T-helper 2 cell treated with Interferon-gamma antibody and Interleukin-4, amounts not matched to agents 5 μg/mL and 100 μg/mL, for 36 hours (primary cell): ENCODE data around the gene FLNC.
A peak's percentile ranks its signal among the peaks of the same experiment; 100 is the strongest.

Experiments used
- DNase-seq: peaks from one replicate; pipeline ENCODE4 v3.0.0; 2021; ENCODE audit warnings: low spot score
- H3K27ac Mint-ChIP-seq: one replicate; pipeline ENCODE4 v1.8.0; 2021; ENCODE audit warnings: mild to moderate bottlenecking, mixed read lengths
- H3K27me3 Mint-ChIP-seq: one replicate; pipeline ENCODE4 v1.8.0; 2021; ENCODE audit warnings: low read depth, mixed read lengths
- H3K36me3 Mint-ChIP-seq: one replicate; pipeline ENCODE4 v1.8.0; 2021; ENCODE audit warnings: low read depth, mixed read lengths
- H3K4me1 Mint-ChIP-seq: one replicate; pipeline ENCODE4 v1.8.0; 2021; ENCODE audit warnings: low read depth, mixed read lengths
- H3K4me3 Mint-ChIP-seq: one replicate; pipeline ENCODE4 v1.8.0; 2022; ENCODE audit warnings: mild to moderate bottlenecking, moderate library complexity, mixed read lengths
- H3K9me3 Mint-ChIP-seq: one replicate; pipeline ENCODE4 v1.8.0; 2021; ENCODE audit warnings: mixed read lengths

Gene FLNC

DNA sequence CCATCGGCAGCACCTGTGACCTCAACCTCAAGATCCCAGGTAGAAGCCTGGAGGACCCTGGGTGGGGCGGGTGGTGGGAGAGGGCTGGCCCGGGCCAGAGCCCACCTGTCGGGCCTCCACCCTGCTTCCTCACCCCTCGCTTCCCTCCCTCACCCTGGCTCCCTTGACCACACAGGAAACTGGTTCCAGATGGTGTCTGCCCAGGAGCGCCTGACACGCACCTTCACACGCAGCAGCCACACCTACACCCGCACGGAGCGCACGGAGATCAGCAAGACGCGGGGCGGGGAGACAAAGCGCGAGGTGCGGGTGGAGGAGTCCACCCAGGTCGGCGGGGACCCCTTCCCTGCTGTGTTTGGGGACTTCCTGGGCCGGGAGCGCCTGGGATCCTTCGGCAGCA is 23.6 kb downstream of the FLNC start:
- Mint-ChIP-seq H3K36me3 (no peaks in the 10 kb centered on the region), H3K27ac (no peak overlapping the region), H3K27me3 (no peaks in the 10 kb centered on the region), H3K4me3 (no peak overlapping the region), H3K4me1 (no peaks in the 10 kb centered on the region), H3K9me3 (no peaks in the 10 kb centered on the region)
- no peak for DNase-seq

DNA sequence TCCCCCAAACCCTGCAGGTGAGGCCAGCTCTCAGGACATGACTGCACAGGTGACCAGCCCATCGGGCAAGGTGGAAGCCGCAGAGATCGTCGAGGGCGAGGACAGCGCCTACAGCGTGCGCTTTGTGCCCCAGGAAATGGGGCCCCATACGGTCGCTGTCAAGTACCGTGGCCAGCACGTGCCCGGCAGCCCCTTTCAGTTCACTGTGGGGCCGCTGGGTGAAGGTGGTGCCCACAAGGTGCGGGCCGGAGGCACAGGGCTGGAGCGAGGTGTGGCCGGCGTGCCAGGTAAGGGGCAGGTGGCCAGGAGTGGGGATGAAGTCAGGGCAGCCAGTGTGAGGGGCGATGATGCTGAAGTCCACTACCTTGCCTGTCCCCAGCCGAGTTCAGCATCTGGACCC is 24.2 kb downstream of the FLNC start:
- no peaks in the 10 kb centered on the region for H3K27me3 Mint-ChIP-seq
- DNase-seq, result no peak
- H3K27ac Mint-ChIP-seq, result no peak overlapping the region

GRCh38 chr7:128855559-128855958 is 25.4 kb downstream of the FLNC start:
- peaks cover 4% of the 10 kb centered on the region for H3K4me1 Mint-ChIP-seq
- DNase-seq, result no peak
- H3K27ac Mint-ChIP-seq, result no peak overlapping the region
- H3K36me3 Mint-ChIP-seq, result no peaks in the 10 kb centered on the region
- no peaks in the 10 kb centered on the region for H3K27me3 Mint-ChIP-seq
- no peak overlapping the region for H3K4me3 Mint-ChIP-seq
- H3K9me3 Mint-ChIP-seq, result no peaks in the 10 kb centered on the region

More for the DNA sequence above, 24.2 kb downstream of the FLNC start:
- Mint-ChIP-seq H3K36me3 (no peaks in the 10 kb centered on the region), H3K4me3 (no peak overlapping the region), H3K9me3 (no peaks in the 10 kb centered on the region), H3K4me1 (no peaks in the 10 kb centered on the region)

DNA sequence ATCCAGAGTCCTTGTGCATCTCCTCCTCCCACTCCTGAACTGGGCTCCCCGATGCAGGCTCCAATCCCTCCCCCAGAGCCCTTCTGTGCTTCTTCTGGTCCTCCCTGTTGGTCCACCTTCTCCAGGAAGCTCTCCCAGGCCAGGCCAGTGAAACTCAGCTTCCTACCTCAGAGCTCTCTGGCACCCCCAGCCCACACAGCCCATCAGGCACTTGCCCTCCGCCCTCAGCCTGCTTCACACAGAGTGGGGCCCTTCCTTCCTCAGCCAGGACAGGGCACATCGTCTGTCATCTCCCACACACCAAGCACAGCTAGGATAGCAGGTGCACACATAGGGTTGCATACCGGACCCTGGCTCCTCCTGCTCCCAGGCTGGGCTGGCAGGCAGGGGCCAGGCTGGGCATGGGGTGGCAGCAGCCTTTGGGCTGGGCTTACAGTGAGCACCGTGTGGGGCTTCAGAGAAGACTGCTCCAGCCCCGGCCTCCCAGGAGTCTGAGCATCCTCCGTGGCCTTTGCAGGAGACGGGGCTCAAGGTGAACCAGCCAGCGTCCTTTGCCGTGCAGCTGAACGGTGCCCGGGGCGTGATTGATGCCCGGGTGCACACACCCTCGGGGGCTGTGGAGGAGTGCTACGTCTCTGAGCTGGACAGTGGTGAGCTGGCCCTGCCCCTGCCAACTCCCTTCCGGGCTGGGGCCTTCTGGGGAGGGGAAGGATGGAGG is 26.0 kb downstream of the FLNC start:
- no peak for DNase-seq
- Mint-ChIP-seq H3K27me3 (no peaks in the 10 kb centered on the region), H3K4me3 (no peak overlapping the region), H3K27ac (no peak overlapping the region), H3K36me3 (no peaks in the 10 kb centered on the region), H3K9me3 (no peaks in the 10 kb centered on the region), H3K4me1 (peaks cover 4% of the 10 kb centered on the region)

DNA sequence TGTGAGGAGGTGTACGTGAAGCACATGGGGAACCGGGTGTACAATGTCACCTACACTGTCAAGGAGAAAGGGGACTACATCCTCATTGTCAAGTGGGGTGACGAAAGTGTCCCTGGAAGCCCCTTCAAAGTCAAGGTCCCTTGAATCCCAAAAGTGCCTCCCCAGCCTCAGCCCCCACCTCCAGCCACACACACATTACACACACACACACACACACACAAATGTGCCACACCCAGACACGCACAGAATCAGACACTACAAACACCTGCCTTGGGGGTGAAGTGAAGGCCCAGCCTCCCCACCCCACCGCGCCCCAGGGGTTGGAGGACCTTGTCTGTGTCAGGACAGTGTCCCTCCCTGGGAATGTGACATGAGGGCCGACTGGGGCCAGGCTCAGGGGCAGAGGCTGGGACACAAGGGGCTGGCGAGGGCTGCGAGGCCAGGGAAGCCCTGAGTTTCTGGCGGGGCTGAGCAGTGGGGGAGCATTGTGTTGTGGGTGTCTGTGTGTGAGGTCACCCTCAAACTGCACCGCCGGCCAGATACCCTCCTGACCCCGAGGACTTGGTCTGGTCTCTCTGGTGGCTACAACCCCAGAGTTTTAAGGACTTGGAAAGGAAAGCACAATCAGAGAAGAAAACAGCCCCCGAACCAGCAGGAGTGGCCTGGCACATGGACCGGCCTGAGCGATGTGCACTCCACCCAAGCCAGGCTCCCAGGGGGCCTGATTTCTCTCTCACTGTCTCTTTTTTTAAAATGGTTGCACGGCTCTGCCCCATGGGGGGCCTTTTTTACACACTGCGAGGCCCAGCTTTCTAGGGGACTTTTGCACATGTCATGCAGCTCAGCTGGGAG is 28.4 kb downstream of the FLNC start:
- peaks cover 11% of the 10 kb centered on the region for H3K4me1 Mint-ChIP-seq
- no peaks in the 10 kb centered on the region for H3K36me3 Mint-ChIP-seq
- no peak overlapping the region for H3K27ac Mint-ChIP-seq
- H3K9me3 Mint-ChIP-seq, result no peaks in the 10 kb centered on the region
- H3K4me3 Mint-ChIP-seq, result no peak overlapping the region
- no peak for DNase-seq
- no peaks in the 10 kb centered on the region for H3K27me3 Mint-ChIP-seq

GRCh38 chr7:128859232-128860157 is 29.3 kb downstream of the FLNC start:
- H3K36me3 Mint-ChIP-seq, result no peaks in the 10 kb centered on the region
- no peaks in the 10 kb centered on the region for H3K27me3 Mint-ChIP-seq
- peaks cover 14% of the 10 kb centered on the region for H3K4me1 Mint-ChIP-seq
- peak overlapping the region; percentile 23 for H3K27ac Mint-ChIP-seq
- no peak for DNase-seq
- H3K9me3 Mint-ChIP-seq, result no peaks in the 10 kb centered on the region
- H3K4me3 Mint-ChIP-seq, result no peak overlapping the region

DNA sequence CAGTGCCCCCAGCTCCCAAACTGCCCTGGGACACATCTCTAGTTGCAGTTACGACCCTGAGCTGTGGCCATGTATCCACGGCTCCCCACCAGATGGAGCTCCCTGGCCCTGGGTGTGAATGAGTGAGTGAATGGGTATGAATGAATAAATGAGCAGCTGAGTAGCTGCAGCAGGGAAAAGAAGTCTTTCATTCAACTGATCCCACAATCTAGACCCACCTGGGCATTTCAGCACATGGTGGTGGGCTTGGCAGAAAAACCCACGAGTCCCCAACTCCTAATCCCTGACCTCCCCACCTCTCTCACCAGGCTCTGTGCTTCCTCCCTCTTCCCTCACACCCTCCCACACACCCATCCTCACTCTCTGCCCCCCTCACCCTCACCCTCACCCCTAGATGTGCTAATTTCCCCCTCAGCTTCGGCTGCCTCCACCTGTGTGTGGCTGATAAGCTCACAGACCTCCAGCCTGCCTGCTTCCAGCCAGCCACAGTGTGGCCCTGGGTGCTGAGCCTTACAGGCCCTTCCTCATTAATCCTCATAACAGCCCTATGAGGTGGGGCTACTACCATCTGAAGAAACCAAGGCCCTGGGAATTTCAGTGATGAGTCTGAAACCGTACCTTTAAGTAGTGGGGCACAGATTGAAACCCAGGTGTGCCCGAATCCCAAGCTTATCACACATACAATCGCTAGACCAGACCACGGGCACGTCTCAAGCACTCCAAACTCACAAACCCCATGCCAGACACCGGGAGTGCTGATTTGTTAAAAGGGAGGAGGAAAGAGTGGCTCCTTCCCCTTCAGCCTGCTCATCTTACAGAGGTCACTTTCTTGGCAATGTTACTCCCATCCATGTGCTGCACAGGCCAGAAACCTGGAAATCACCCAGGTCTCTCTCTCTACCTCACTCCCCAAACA is 30.2 kb downstream of the FLNC start:
- Mint-ChIP-seq H3K36me3 (peaks cover 3% of the 10 kb centered on the region), H3K27me3 (no peaks in the 10 kb centered on the region), H3K4me1 (peaks cover 14% of the 10 kb centered on the region), H3K27ac (peak overlapping the region; percentile 23), H3K9me3 (no peaks in the 10 kb centered on the region), H3K4me3 (no peak overlapping the region)
- no peak for DNase-seq

GRCh38 chr7:128861957-128862570 is 31.9 kb downstream of the FLNC start:
- H3K27ac Mint-ChIP-seq, result peak overlapping the region; percentile 97
- peak overlapping the region; percentile 98 for H3K4me3 Mint-ChIP-seq
- H3K9me3 Mint-ChIP-seq, result no peaks in the 10 kb centered on the region
- H3K36me3 Mint-ChIP-seq, result peaks cover 13% of the 10 kb centered on the region
- no peak for DNase-seq
- no peaks in the 10 kb centered on the region for H3K27me3 Mint-ChIP-seq
- peaks cover 14% of the 10 kb centered on the region for H3K4me1 Mint-ChIP-seq

DNA sequence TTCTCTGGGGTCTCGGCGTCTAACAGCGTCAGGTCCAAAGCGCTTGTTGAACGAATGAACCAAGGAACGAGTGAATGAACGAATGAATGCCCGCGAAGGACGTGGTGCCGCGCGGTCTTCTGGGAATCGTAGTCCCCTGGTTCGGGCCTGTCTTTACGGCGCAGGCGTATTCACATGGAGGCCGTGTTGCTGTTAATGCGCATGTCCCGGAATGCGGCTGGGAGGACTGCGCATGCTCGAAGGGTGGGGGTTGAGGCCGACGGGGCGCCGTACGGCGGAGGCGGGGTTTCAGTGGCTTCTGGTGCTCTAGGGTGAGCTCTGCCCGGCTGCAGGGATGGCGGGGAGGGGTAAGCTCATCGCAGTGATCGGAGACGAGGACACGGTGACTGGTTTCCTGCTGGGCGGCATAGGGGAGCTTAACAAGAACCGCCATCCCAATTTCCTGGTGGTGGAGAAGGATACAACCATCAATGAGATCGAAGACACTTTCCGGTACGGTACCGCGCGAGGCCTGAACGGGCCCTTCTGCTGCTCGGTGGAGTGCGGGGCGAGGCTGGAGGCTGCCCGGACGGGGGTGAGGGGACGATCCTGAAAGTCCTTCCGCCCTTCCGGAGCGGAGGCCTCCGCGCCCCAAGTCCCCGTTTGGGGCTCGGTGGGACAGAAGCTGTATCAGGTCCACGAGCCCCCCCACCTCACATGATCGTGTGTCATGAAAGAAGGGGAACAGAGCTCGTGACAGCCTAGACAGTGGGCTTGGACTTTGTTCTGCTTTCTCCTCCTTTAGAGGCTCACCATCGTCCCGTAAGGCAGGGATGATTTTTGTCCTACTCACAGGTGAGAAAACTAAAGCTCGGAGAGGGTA is 32.6 kb downstream of the FLNC start, which contains the start of gene ATP6V1F:
TSS of gene ATP6V1F (plus strand) at position 286 of the 862 bp plus-strand sequence. CDS start at position 335, 49 bp downstream.
- no peaks in the 10 kb centered on the region for H3K27me3 Mint-ChIP-seq
- no peaks in the 10 kb centered on the region for H3K9me3 Mint-ChIP-seq
- peaks cover 17% of the 10 kb centered on the region for H3K36me3 Mint-ChIP-seq
- peak within 1 kb of the TSS; percentile 97 for H3K27ac Mint-ChIP-seq
- peaks cover 14% of the 10 kb centered on the region for H3K4me1 Mint-ChIP-seq
- DNase-seq, result peak; percentile 99
- H3K4me3 Mint-ChIP-seq, result peak within 1 kb of the TSS; percentile 98

DNA sequence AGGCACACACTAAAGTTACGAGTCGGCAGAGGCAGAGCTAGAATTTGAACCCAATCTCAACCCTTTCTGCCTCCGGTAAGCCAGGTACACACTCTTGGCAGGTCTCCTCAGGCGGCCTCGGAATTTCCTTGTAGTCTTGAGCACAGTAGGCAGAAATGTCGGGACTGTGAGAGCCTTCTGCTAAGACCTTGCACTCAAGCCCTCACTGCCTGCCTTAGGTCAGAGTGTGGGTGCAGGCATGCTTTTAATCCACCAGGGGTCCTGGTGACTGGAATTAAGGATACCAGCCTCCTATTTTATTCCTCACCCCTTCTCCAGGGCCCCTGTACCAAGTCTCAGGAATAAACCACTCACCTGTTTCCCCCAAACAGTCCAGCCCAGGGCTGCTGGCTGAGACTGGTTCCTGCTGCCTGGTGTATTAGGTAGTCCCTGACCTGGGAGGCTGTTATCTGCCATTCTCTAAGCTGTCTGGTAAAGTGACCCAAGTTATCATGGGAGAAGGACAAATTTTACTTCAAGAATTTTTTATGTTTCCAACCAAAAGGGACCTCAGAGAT is 33.3 kb downstream of the FLNC start:
- Mint-ChIP-seq H3K9me3 (no peaks in the 10 kb centered on the region), H3K27me3 (no peaks in the 10 kb centered on the region), H3K27ac (peak overlapping the region; percentile 97), H3K4me1 (peaks cover 14% of the 10 kb centered on the region), H3K4me3 (peak overlapping the region; percentile 98), H3K36me3 (peaks cover 18% of the 10 kb centered on the region)
- peak; percentile 38 for DNase-seq

GRCh38 chr7:128865303-128865702 is 35.1 kb downstream of the FLNC start:
- peaks cover 11% of the 10 kb centered on the region for H3K4me1 Mint-ChIP-seq
- no peaks in the 10 kb centered on the region for H3K9me3 Mint-ChIP-seq
- H3K27ac Mint-ChIP-seq, result no peak overlapping the region
- H3K4me3 Mint-ChIP-seq, result no peak overlapping the region
- peaks cover 18% of the 10 kb centered on the region for H3K36me3 Mint-ChIP-seq
- H3K27me3 Mint-ChIP-seq, result peaks cover 4% of the 10 kb centered on the region
- DNase-seq, result no peak
